Raji (cell line): ENCODE results near the gene MTG2.

Experiments used
- POLR2A ChIP-seq: IDR thresholded peaks from 2 replicates; pipeline ENCODE4 v1.6.1; 2011; ENCODE audit warnings: low read depth, low read length, control low read depth; ENCODE audit not compliant: insufficient read depth

MTG2 gene

GRCh38 chr20:62232194-62232593, 49.4 kb downstream of the MTG2 start:
- TF ChIP-seq POLR2A, result no peak

- no peak for TF ChIP-seq POLR2A
These were observed 50.2 kb downstream of the MTG2 start for GRCh38 chr20:62232770-62233645.

DNA sequence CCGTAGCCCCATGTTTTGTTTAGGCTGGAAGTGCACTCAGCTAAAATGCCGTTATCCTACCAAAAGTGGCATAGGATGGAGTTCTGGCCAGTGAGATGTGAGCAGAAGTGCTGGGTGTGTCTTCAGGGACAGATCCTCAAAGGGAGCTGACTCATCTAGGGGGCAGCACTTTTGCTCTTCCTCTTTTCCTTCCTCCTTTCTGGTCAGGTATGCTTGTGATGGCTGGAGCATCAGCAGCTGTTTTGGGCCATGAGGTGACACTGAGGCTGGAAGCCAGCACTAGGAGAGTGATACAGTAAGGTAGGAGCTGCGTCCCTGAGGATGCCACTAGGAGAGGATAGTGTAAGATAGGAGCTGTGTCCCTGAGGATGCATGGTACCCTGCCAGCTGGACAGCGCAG, 50.9 kb downstream of the MTG2 start:
- TF ChIP-seq POLR2A, result no peak

DNA sequence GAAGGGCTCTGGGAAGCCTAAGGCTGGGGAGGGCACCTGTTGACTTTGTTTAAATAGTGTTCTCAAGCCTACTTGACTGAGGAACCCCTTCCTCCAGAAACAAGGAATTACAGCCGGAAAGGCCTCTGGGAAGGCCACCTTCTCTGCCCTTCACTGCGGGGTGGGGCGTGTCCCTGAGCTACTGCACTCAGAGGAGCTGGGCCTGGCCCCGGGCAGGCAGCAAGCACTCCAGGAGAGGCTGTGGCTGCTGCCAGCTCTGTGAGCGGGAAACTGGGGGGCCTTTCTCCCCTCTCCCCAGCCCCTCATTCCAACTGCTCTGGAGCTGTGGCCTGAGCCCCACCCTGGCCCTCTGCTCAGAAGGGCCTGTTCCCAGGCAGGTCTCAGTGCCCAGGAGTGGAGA, 51.5 kb downstream of the MTG2 start:
- no peak for TF ChIP-seq POLR2A

GRCh38 chr20:62235001-62235776, 52.4 kb downstream of the MTG2 start:
- TF ChIP-seq POLR2A, result no peak

DNA sequence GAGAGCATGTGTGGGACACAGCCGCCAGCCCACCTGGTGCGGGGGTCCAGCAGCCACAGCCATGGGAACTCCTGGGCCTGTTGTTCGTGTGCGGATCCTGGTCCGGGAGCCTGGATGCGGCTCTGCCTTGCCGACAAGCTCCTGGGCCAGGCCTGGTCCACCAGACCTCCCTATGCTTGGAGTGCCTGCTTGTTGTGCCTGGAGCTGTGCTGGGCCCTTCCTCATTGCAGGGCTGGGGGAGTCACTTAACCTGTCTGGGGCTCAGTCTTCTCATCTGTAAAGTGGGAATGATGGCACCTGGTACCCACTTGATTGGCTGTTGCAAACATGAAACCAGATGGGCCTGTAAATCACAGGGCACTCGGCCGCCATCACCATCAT, 52.9 kb downstream of the MTG2 start:
- TF ChIP-seq POLR2A, result no peak

GRCh38 chr20:62236200-62236599, 53.4 kb downstream of the MTG2 start:
- TF ChIP-seq POLR2A, result no peak

- TF ChIP-seq POLR2A, result no peak
These were observed 54.1 kb downstream of the MTG2 start for GRCh38 chr20:62236766-62237513.

GRCh38 chr20:62237514-62237800, 54.6 kb downstream of the MTG2 start:
- TF ChIP-seq POLR2A, result no peak

DNA sequence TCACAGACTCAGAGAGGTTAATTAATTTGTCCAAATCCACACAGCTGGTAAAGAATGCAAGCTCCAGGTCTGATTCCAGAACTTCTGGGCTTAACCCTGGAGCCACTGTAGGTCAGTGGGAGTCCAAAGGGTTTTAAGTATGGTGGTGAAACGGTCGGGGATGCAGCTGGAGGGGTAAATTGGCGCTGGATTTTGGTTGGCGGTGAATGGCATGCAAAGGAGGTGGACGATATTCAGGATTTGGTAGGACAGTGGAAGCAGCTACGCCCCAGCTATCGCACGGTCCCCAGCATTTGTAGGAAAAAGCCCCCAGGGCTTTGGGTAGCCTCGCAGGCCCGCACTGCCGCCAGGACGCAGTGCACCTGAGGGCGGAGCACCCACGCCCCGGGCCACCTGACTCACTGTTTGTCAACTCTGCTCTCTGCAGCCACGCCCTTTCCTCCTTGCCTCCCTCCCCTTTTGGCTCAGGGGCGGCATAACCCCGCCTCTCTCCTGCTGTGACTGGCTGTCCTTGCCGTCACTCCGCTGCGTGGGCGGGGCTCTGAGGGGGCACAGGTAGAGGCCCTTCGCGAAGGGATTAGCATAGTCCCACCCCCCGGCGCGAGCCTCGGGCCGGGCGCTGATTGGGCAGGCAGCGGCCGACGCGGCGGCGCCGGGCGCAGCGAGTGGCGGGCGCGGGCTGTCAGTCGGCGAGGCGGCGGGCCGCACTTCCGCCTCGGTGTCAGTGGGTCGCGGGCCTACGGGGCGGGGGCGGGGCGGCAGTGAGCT, 55.2 kb downstream of the MTG2 start, which contains the start of gene OSBPL2:
OSBPL2 (plus strand) TSS at position 721 of the 768 bp plus-strand sequence. CDS start 17,664 bp downstream, outside the sequence.
- peak; percentile 48; the same call in 1 of the 2 replicates for TF ChIP-seq POLR2A

GRCh38 chr20:62238569-62239277, 55.9 kb downstream of the MTG2 start:
- TF ChIP-seq POLR2A, result no peak

DNA sequence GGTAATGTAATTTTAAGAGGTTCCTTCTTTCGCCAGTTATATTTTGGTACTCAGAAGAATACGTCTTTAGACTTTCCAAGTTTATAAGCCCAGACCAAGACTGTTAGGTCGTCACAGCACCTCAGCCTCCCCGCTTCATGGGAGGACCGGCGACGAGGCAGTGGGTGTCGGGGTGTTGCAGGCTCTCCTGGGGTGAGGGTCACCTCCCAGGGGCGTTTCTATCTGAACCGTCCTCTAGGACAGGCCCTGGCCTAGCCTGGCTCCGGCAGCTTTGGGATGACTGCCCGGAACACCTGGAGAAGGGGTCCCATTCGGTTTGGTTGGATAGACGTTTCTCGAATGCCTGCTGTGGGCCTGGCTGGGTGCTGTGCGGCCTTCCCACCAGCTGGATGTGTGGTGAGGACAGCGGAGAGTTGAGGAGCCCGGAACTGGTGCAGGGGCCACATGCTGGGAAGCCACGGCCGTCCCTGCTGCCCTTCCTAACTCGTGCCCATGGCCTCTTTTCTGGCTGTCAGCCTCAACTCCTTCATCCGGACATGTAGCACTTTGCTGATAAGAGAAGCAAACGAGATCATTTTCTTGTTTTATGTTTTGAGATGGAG, 56.6 kb downstream of the MTG2 start:
- TF ChIP-seq POLR2A, result no peak

GRCh38 chr20:62240020-62240685, 57.3 kb downstream of the MTG2 start:
- TF ChIP-seq POLR2A, result no peak
